Right atrium auricular region (tissue), 2 donors: ENCODE results near the gene FANK1. TPM values are rescaled to one million over a fixed set of nuclear protein-coding genes. Genes with fewer than 3 reads are reported as not detected.
A peak's percentile ranks its signal among the peaks of the same experiment; 100 is the strongest.

ENCODE experiments used
- DNase-seq: peaks from one replicate; pipeline ENCODE4 v3.0.0-alpha.2; 2019; ENCODE audit warnings: low spot score
- H3K27ac ChIP-seq, 2 donors: fragments of 200-600 bp; sonication (generic); 1 replicate in 1 of 2; 2 replicates in 1 of 2; pipeline ENCODE4 v1.5.1; 2016 to 2019
- H3K27me3 ChIP-seq, 2 donors: fragments of 200-600 bp; sonication (generic); one replicate each; pipeline versions ENCODE4 v1.5.1 to v1.6.0; 2017 to 2019
- H3K36me3 ChIP-seq: fragments of 200-600 bp; sonication (generic); one replicate; pipeline ENCODE4 v1.5.1; 2016
- H3K4me1 ChIP-seq, 2 donors: fragments of 200-600 bp; sonication (generic); one replicate each; pipeline versions ENCODE4 v1.5.1 to v1.6.0; 2017 to 2019
- H3K4me3 ChIP-seq, 2 donors: fragments of 200-600 bp; sonication (generic); 1 replicate in 1 of 2; 2 replicates in 1 of 2; pipeline ENCODE4 v1.5.1; 2017 to 2019; ENCODE audit warnings: mild to moderate bottlenecking in 1 of 2, moderate library complexity in 1 of 2
- H3K9me3 ChIP-seq, 2 donors: fragments of 200-600 bp; sonication (generic); one replicate each; pipeline ENCODE4 v1.5.1; 2019
- total RNA-seq, 2 donors: library from RNA; depleted of rRNA; stranded (reverse); fragments of >200 nt; gene quantifications; one replicate each; pipeline ENCODE4 v1.1.0, GENCODE V29; 2016
- TF ChIP-seq, protein P1 (sequence below), 2 donors: fragments of 200-600 bp; sonication (generic); IDR thresholded peaks; one replicate each; pipeline ENCODE4 v1.5.1; 2019; ENCODE audit warnings: antibody characterized with exemption in 2 of 2

The FANK1 gene
- total RNA-seq, 2 donors from 2014 or later, result 0.44 to 0.67 TPM

GRCh38 chr10:126036515-126036914, 140.2 kb downstream of the FANK1 start:
- TF ChIP-seq, protein P1, sequence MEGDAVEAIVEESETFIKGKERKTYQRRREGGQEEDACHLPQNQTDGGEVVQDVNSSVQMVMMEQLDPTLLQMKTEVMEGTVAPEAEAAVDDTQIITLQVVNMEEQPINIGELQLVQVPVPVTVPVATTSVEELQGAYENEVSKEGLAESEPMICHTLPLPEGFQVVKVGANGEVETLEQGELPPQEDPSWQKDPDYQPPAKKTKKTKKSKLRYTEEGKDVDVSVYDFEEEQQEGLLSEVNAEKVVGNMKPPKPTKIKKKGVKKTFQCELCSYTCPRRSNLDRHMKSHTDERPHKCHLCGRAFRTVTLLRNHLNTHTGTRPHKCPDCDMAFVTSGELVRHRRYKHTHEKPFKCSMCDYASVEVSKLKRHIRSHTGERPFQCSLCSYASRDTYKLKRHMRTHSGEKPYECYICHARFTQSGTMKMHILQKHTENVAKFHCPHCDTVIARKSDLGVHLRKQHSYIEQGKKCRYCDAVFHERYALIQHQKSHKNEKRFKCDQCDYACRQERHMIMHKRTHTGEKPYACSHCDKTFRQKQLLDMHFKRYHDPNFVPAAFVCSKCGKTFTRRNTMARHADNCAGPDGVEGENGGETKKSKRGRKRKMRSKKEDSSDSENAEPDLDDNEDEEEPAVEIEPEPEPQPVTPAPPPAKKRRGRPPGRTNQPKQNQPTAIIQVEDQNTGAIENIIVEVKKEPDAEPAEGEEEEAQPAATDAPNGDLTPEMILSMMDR (IDR thresholded peaks at IDR 0.05), result no peak
- H3K4me3 ChIP-seq, result no peak overlapping the region

GRCh38 chr10:126037946-126038345, 141.6 kb downstream of the FANK1 start:
- DNase-seq, result no peak
- Histone ChIP-seq H3K36me3 (no peaks in the 10 kb centered on the region), H3K4me3 (no peak overlapping the region), H3K27ac (no peak overlapping the region), H3K27me3 (no peaks in the 10 kb centered on the region), H3K9me3 (peaks cover 0 to 20% of the 10 kb centered on the region in 2 donors), H3K4me1 (peaks cover 0 to 19% of the 10 kb centered on the region in 2 donors)
- TF ChIP-seq, protein P1 (IDR thresholded peaks at IDR 0.05), result no peak

More at GRCh38 chr10:126036515-126036914, 140.2 kb downstream of the FANK1 start:
- peaks cover 0 to 20% of the 10 kb centered on the region in 2 donors for H3K9me3 ChIP-seq
- DNase-seq, result no peak
- no peak overlapping the region for H3K27ac ChIP-seq
- H3K27me3 ChIP-seq, result no peaks in the 10 kb centered on the region
- no peaks in the 10 kb centered on the region for H3K36me3 ChIP-seq
- peaks cover 0 to 8% of the 10 kb centered on the region in 2 donors for H3K4me1 ChIP-seq

GRCh38 chr10:126041117-126041516, 144.8 kb downstream of the FANK1 start:
- Histone ChIP-seq H3K4me3 (no peak overlapping the region), H3K9me3 (no peaks in the 10 kb centered on the region), H3K27ac (peak overlapping the region in 1 of 2 donors; percentile 48), H3K4me1 (peaks cover 0 to 26% of the 10 kb centered on the region in 2 donors), H3K27me3 (no peaks in the 10 kb centered on the region), H3K36me3 (no peaks in the 10 kb centered on the region)
- no peak for DNase-seq
- TF ChIP-seq, protein P1 (IDR thresholded peaks at IDR 0.05), result no peak

DNA sequence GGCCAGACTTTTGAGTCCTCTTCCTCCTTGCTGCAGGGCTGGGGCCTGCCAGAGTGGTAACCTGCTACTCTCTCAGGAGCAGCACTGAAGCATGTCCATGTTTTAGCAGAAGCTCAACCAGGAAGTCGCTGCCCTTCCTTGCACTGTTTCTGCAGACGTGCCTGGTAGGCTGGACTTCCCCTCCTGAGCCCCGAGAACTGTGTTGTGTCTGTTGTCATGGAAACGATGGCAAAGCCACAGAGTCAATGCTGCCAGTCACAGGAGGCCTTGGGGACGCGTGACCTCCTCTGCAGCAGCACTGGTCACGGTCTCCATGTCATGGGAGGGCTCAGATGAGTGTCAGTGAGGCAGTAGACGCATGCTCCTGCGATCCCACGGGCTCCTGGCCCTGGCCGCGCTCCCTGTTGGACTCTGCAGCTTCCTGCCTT, 145.5 kb downstream of the FANK1 start:
- Histone ChIP-seq H3K27me3 (no peaks in the 10 kb centered on the region), H3K4me3 (no peak overlapping the region), H3K9me3 (no peaks in the 10 kb centered on the region), H3K36me3 (no peaks in the 10 kb centered on the region), H3K27ac (peak overlapping the region in 1 of 2 donors; percentile 48), H3K4me1 (peaks cover 0 to 26% of the 10 kb centered on the region in 2 donors)
- peak; percentile 96 for DNase-seq
- TF ChIP-seq, protein P1 (IDR thresholded peaks at IDR 0.05), result no peak

GRCh38 chr10:126042354-126042753, 146.0 kb downstream of the FANK1 start:
- H3K4me1 ChIP-seq, result peaks cover 0 to 26% of the 10 kb centered on the region in 2 donors
- H3K27me3 ChIP-seq, result no peaks in the 10 kb centered on the region
- TF ChIP-seq, protein P1 (IDR thresholded peaks at IDR 0.05), result no peak
- H3K9me3 ChIP-seq, result no peaks in the 10 kb centered on the region
- peak overlapping the region; percentile 17 to 48 for H3K27ac ChIP-seq
- no peak overlapping the region for H3K4me3 ChIP-seq
- DNase-seq, result no peak
- no peaks in the 10 kb centered on the region for H3K36me3 ChIP-seq

- TF ChIP-seq, protein P1 (IDR thresholded peaks at IDR 0.05), result no peak
- Histone ChIP-seq H3K27me3 (no peaks in the 10 kb centered on the region), H3K4me3 (no peak overlapping the region), H3K4me1 (peaks cover 0 to 26% of the 10 kb centered on the region in 2 donors), H3K27ac (no peak overlapping the region), H3K36me3 (no peaks in the 10 kb centered on the region), H3K9me3 (no peaks in the 10 kb centered on the region)
- DNase-seq, result no peak
These were observed 146.5 kb downstream of the FANK1 start for GRCh38 chr10:126042906-126043305.
